Upper lobe of left lung (tissue), 4 donors: ENCODE data around the gene HLA-DRA.

Source experiments
- EP300 ChIP-seq, 4 donors: sonication (generic); formaldehyde crosslinking; IDR thresholded peaks; one replicate each; pipeline ENCODE4 v1.5.1; 2017; ENCODE audit warnings: antibody characterized with exemption in 4 of 4, control low read depth in 2 of 4
- POLR2A ChIP-seq, 4 donors: fragments of 450-650 bp; IDR thresholded peaks; one replicate each; pipeline ENCODE4 v1.5.1; 2016 to 2017; ENCODE audit warnings: antibody characterized with exemption in 4 of 4, mild to moderate bottlenecking in 2 of 4
- POLR2AphosphoS5 ChIP-seq, 2 donors: sonication (generic); formaldehyde crosslinking; IDR thresholded peaks; one replicate each; pipeline ENCODE4 v1.5.1; 2017; ENCODE audit warnings: antibody characterized with exemption in 2 of 2
- TF ChIP-seq, protein P1 (sequence below), 6 experiments: fragments of 450-650 bp in 4 of 6; fragments of 200-600 bp in 2 of 6; sonication (generic) in 2 of 6; IDR thresholded peaks; one replicate each; pipeline ENCODE4 v1.5.1; 2016 to 2019; ENCODE audit warnings: antibody characterized with exemption in 6 of 6

DNA sequence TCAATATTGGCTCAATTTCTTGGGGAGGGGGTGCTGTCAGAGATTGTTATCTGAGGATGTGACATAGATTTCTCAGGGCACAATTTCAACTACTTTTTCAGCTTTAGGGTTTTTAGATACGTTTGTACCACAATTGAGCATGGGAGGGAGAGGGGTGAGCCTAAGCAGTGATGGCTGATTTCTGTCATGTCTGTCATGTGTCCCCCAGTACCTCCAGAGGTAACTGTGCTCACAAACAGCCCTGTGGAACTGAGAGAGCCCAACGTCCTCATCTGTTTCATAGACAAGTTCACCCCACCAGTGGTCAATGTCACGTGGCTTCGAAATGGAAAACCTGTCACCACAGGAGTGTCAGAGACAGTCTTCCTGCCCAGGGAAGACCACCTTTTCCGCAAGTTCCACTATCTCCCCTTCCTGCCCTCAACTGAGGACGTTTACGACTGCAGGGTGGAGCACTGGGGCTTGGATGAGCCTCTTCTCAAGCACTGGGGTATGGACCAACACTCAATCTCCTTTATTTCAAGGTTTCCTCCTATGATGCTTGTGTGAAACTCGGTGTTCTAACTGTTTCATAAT is 3.4 kb downstream of the HLA-DRA start:
- TF ChIP-seq, protein P1, sequence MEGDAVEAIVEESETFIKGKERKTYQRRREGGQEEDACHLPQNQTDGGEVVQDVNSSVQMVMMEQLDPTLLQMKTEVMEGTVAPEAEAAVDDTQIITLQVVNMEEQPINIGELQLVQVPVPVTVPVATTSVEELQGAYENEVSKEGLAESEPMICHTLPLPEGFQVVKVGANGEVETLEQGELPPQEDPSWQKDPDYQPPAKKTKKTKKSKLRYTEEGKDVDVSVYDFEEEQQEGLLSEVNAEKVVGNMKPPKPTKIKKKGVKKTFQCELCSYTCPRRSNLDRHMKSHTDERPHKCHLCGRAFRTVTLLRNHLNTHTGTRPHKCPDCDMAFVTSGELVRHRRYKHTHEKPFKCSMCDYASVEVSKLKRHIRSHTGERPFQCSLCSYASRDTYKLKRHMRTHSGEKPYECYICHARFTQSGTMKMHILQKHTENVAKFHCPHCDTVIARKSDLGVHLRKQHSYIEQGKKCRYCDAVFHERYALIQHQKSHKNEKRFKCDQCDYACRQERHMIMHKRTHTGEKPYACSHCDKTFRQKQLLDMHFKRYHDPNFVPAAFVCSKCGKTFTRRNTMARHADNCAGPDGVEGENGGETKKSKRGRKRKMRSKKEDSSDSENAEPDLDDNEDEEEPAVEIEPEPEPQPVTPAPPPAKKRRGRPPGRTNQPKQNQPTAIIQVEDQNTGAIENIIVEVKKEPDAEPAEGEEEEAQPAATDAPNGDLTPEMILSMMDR (IDR thresholded peaks at IDR 0.05): no peak
- TF ChIP-seq POLR2A (IDR thresholded peaks at IDR 0.05) (no peak), EP300 (IDR thresholded peaks at IDR 0.05) (no peak), POLR2AphosphoS5 (IDR thresholded peaks at IDR 0.05) (no peak)
